Smooth muscle cell (in vitro differentiated cells): ENCODE results near the gene USP36. TPM values are rescaled to one million over a fixed set of nuclear protein-coding genes. Genes with fewer than 3 reads are reported as not detected.
A peak's percentile ranks its signal among the peaks of the same experiment; 100 is the strongest.

Experiments
- DNase-seq: peaks from one replicate; lab custom pipeline; 2025; ENCODE audit not compliant: unreplicated experiment; lab: John Stamatoyannopoulos, UW
- H2AFZ ChIP-seq: fragments of 200-600 bp; sonication (generic); 2 replicates; pipeline ENCODE4 v1.6.0; 2016; ENCODE audit warnings: antibody characterized with exemption, low read depth, mild to moderate bottlenecking
- H3F3A ChIP-seq: fragments of 200-600 bp; sonication (generic); 2 replicates; pipeline ENCODE4 v1.6.0; 2017; ENCODE audit warnings: antibody characterized with exemption, low read depth
- H3K27ac ChIP-seq: fragments of 200-600 bp; sonication (generic); 2 replicates; pipeline ENCODE4 v1.5.1; 2016; ENCODE audit warnings: low read depth, mild to moderate bottlenecking
- H3K27me3 ChIP-seq: fragments of 200-600 bp; sonication (generic); 2 replicates; pipeline ENCODE4 v1.6.1; 2016; ENCODE audit warnings: low read depth, mild to moderate bottlenecking
- H3K36me3 ChIP-seq: fragments of 200-600 bp; sonication (generic); 2 replicates; pipeline ENCODE4 v1.5.1; 2016; ENCODE audit warnings: low read depth
- H3K4me1 ChIP-seq: fragments of 200-600 bp; sonication (generic); 2 replicates; pipeline ENCODE4 v1.5.1; 2016; ENCODE audit warnings: low read depth
- H3K4me2 ChIP-seq: fragments of 200-600 bp; sonication (generic); 2 replicates; pipeline ENCODE4 v1.6.0; 2016; ENCODE audit warnings: mild to moderate bottlenecking
- H3K4me3 ChIP-seq: fragments of 200-600 bp; sonication (generic); 2 replicates; pipeline ENCODE4 v1.5.1; 2016; ENCODE audit warnings: mild to moderate bottlenecking
- H3K79me2 ChIP-seq: fragments of 200-600 bp; sonication (generic); 2 replicates; pipeline ENCODE4 v1.6.0; 2016; ENCODE audit warnings: low read depth, mild to moderate bottlenecking
- H3K9ac ChIP-seq: fragments of 200-600 bp; sonication (generic); 2 replicates; pipeline ENCODE4 v1.6.0; 2016; ENCODE audit warnings: low read depth
- H3K9me3 ChIP-seq: fragments of 200-600 bp; sonication (generic); replicated peaks from 2 replicates; pipeline ENCODE4 v1.5.1; 2016; ENCODE audit warnings: low read depth
- H4K20me1 ChIP-seq: fragments of 200-600 bp; sonication (generic); 2 replicates; pipeline ENCODE4 v1.6.0; 2016; ENCODE audit warnings: low read depth
- CTCF ChIP-seq: fragments of 200-600 bp; sonication (generic); IDR thresholded peaks from 2 replicates; pipeline ENCODE4 v1.5.1; 2017; ENCODE audit warnings: borderline replicate concordance, mild to moderate bottlenecking, antibody characterized with exemption; ENCODE audit not compliant: insufficient read depth, poor library complexity, severe bottlenecking
- WGBS: methylation state at CpG from one replicate; pipeline ENCODE4 v1.1.7; 2016; ENCODE audit warnings: low lambda C conversion rate; 5-methylcytosine and 5-hydroxymethylcytosine counted together
- polyA plus RNA-seq: library from polyadenylated mRNA; unstranded; fragments of >200 nt; fragmentation: Nextera tagmentation; extraction: Ambion mirVana; gene quantifications from 2 replicates; pipeline ENCODE4 v1.2.1, GENCODE V29; 2016
- total RNA-seq: library from RNA; depleted of rRNA; stranded (reverse); fragments of >200 nt; gene quantifications from 2 replicates; pipeline ENCODE4 v1.2.3, GENCODE V29; 2014

USP36 gene
- total and polyA plus RNA-seq, 2 experiments from 2014 or later, result 17.6 to 29.0 TPM

DNA sequence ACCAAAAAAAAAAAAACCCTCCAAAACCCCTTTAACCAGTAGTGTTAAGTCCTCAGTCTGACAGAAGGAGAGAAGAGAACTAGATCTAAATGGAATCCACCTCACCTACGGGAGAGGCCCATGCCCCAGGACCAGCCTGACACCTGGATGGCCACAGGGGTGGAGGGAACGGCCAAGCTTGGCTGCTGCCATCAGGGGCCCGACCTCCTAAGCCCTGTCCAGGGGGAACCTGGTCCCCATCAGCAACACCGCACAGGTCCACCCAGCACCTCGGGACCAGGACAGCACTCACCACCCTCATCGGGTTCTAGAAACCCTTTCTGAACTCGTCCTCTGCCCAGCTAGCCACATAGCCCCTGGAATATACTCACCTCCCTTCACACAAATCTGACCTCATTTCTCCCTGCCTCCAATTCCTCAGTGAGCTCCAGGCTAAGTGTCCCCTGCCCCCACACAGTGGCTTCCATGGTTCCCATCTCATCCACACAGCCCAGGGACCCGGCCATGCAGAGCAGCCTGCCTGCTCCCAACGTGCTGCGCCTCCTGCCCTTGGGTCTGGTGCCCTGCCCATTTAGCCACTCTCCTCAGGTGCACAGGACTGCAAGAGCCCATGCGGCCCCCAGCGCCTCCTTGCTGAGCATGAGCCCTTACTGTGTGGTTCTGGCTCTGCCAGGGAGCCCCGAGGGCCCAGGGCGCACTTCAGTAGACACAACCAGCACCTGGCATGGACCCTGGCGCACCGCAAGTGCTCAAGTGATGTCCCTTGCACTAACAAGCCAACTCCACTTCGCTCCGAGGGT, 40.3 kb downstream of the USP36 start:
- no peaks in the 10 kb centered on the region for H3K36me3 ChIP-seq
- no peaks in the 10 kb centered on the region for H3K4me1 ChIP-seq
- no peak for DNase-seq
- 95% methylated on average over 17 of the region's 18 CpGs for WGBS
- no peak overlapping the region for H3K4me2 ChIP-seq
- peaks cover 11% of the 10 kb centered on the region for H4K20me1 ChIP-seq
- H3K27ac ChIP-seq, result no peak overlapping the region
- no peak overlapping the region for H2AFZ ChIP-seq
- no peak overlapping the region for H3K9ac ChIP-seq
- H3K79me2 ChIP-seq, result no peaks in the 10 kb centered on the region
- H3K4me3 ChIP-seq, result no peak overlapping the region
- no peak for TF ChIP-seq CTCF
- no peaks in the 10 kb centered on the region for H3K27me3 ChIP-seq
- H3K9me3 ChIP-seq, result no peaks in the 10 kb centered on the region
- no peaks in the 10 kb centered on the region for H3F3A ChIP-seq

DNA sequence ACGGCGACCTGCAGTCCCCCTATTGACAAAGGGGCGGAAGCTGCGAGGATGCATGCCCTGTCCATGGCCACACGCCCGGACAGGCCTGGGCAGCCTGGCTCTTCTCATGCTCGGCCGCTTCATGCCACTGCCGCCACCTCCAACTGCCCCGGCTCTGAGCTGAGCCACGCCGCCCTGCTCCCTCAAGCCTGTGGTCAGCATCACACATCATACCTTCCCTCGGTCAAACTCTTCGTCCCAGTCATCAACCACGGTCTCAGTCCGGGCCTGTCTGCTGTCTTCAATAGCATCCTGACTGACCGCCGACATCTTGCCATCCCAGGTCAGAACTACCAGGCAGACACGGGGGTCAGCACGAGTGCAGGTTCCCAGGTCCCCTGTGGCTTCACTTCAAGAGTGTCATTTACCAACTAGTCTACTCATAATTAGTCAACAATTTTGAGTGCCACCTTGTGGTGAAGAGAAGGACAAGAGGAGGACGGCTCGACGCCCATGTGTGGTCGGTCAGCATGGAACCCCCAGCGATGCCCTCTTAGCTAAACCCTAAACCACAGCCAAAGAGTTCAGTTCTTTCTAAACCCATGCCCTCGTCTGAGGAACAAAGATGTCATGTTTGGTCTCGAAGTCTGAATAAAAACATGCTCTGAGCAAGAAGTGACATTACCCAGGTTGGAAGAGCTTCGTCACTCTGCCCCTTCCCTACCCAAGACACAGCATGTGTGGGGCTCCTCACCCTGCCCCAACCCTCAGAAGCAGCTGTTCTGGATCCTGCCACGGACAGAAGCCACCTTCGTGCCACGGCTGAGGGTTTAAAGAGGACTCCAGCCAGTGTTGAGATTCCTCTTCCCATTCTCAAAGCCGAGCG, 41.7 kb downstream of the USP36 start:
- H3K27ac ChIP-seq, result no peak overlapping the region
- peak; percentile 31 for TF ChIP-seq CTCF
- no peak overlapping the region for H3K4me3 ChIP-seq
- H4K20me1 ChIP-seq, result peaks cover 11% of the 10 kb centered on the region
- H3K9me3 ChIP-seq, result no peaks in the 10 kb centered on the region
- H3K4me2 ChIP-seq, result no peak overlapping the region
- H3K79me2 ChIP-seq, result no peaks in the 10 kb centered on the region
- no peaks in the 10 kb centered on the region for H3F3A ChIP-seq
- H3K27me3 ChIP-seq, result no peaks in the 10 kb centered on the region
- no peak overlapping the region for H3K9ac ChIP-seq
- WGBS, result 92% methylated on average over 31 of the region's 33 CpGs
- DNase-seq, result no peak
- H3K4me1 ChIP-seq, result no peaks in the 10 kb centered on the region
- H3K36me3 ChIP-seq, result no peaks in the 10 kb centered on the region
- no peak overlapping the region for H2AFZ ChIP-seq

DNA sequence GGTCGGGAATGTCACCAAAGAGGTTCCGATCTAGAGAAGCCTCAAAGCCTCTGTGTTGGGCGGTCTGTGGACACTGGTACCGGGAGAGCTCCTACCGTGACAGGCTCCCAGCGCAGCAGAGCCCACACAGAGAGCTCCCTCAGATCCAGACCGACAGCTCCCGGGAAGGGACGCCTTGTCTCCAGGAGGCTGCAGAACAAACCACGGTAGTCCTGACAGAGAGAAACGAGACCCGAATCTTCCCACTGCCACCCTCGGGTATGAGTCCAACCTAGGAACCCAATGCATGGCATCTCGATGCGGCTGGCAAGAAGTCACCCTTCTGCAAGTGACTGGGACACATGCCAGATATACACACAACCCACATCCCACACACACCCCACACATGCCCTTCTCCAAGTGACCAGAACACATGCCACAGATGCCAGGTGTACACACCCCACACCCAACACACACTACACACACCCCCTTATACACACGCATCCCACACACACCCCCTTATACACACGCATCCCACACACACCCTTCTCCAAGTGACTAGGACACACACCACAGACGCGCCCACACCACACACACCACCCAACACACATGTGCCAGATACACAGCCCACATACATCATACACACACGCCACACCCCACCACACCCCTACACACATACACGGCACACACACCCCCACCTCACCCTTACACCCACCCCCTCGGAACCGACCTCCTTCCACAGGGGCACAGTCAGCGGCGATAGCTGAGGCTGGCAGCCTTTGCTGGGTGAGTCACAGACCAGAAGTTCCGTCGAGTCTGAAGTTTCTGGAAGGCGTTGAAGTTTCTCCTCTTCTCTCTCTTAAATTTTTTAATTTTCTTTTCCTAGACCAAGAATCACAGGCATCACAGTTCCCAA, 42.7 kb downstream of the USP36 start:
- H4K20me1 ChIP-seq, result peaks cover 11% of the 10 kb centered on the region
- H3K79me2 ChIP-seq, result no peaks in the 10 kb centered on the region
- H3K4me2 ChIP-seq, result no peak overlapping the region
- no peak for DNase-seq
- no peaks in the 10 kb centered on the region for H3K4me1 ChIP-seq
- WGBS, result 98% methylated on average over 28 of the region's 28 CpGs
- H3K4me3 ChIP-seq, result no peak overlapping the region
- H3K27ac ChIP-seq, result no peak overlapping the region
- H3F3A ChIP-seq, result no peaks in the 10 kb centered on the region
- H3K36me3 ChIP-seq, result no peaks in the 10 kb centered on the region
- no peak overlapping the region for H2AFZ ChIP-seq
- no peaks in the 10 kb centered on the region for H3K27me3 ChIP-seq
- H3K9me3 ChIP-seq, result no peaks in the 10 kb centered on the region
- TF ChIP-seq CTCF, result no peak
- no peak overlapping the region for H3K9ac ChIP-seq
